Spleen (tissue), 7 donors: ENCODE measurements around the gene KRTAP26-1.

Experiments used
- POLR2A ChIP-seq, 3 donors: fragments of 450-650 bp; IDR thresholded peaks; one replicate each; pipeline ENCODE4 v1.5.1; 2017; ENCODE audit warnings: antibody characterized with exemption in 3 of 3, mild to moderate bottlenecking in 1 of 3
- POLR2AphosphoS5 ChIP-seq, 3 donors: sonication (generic); formaldehyde crosslinking; IDR thresholded peaks; one replicate each; pipeline ENCODE4 v1.5.1; 2017; ENCODE audit warnings: antibody characterized with exemption in 3 of 3
- TF ChIP-seq, protein P1 (sequence below), 11 experiments: fragments of 200-600 bp in 7 of 11; fragments of 450-650 bp in 4 of 11; sonication (generic) in 4 of 11; IDR thresholded peaks in 8 of 11; conservative IDR thresholded peaks in 3 of 11; 1 replicate in 7 of 11; 2 replicates in 4 of 11; pipeline versions ENCODE4 v1.4.0 to v1.8.0; 2016 to 2021; ENCODE audit warnings: antibody characterized with exemption in 11 of 11, inconsistent platforms in 4 of 11, mild to moderate bottlenecking in 1 of 11
- donor health status: DM: no; HTN: no; CAD: no; lungs with moderate emphysema.
- donor health status: DM: no; HTN: no; CAD: no.
- donor health status: DM: no; HTN: no; CAD: no.

DNA sequence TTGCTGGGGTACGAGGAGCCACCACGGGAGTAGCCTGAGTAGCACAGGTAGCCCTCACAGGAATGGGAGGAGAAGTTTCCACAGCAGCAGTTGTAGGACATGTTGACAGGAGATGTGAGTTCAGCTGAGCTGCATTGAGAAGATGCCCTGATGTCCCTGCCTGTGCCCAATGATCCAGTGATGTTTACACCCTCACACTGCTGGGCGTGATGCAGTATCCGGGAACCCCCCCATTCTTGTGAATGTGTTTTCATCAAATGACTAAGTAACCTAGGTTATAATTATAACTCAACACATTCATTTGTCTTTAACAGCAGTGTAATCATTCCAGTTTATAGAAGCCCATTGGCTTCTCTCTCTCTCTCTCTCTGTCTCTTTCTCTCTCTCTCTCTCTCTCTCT is 28.4 kb upstream of the KRTAP26-1 start, which contains the start of gene KRTAP23-1:
- TF ChIP-seq, protein P1, sequence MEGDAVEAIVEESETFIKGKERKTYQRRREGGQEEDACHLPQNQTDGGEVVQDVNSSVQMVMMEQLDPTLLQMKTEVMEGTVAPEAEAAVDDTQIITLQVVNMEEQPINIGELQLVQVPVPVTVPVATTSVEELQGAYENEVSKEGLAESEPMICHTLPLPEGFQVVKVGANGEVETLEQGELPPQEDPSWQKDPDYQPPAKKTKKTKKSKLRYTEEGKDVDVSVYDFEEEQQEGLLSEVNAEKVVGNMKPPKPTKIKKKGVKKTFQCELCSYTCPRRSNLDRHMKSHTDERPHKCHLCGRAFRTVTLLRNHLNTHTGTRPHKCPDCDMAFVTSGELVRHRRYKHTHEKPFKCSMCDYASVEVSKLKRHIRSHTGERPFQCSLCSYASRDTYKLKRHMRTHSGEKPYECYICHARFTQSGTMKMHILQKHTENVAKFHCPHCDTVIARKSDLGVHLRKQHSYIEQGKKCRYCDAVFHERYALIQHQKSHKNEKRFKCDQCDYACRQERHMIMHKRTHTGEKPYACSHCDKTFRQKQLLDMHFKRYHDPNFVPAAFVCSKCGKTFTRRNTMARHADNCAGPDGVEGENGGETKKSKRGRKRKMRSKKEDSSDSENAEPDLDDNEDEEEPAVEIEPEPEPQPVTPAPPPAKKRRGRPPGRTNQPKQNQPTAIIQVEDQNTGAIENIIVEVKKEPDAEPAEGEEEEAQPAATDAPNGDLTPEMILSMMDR (IDR thresholded peaks at IDR 0.05 in 8 of 11, conservative IDR thresholded peaks at IDR 0.05 in 3 of 11), result no peak
- no peak for TF ChIP-seq POLR2AphosphoS5 (IDR thresholded peaks at IDR 0.05)
- TF ChIP-seq POLR2A (IDR thresholded peaks at IDR 0.05), result no peak
